ENCODE data around the gene PTGDR2. TPM values are rescaled to one million over a fixed set of nuclear protein-coding genes. Genes with fewer than 3 reads are reported as not detected.
A peak's percentile ranks its signal among the peaks of the same experiment; 100 is the strongest.

The PTGDR2 gene
- total and polyA plus RNA-seq, 9 donors: 0.48 to 1.0 (median 0.71) TPM

GRCh38 chr11:60874421-60875365 is 18.9 kb upstream of the PTGDR2 start:
- Histone ChIP-seq H3K4me3 (ENCODE audit: low read length) (no peak overlapping the region), H3K27me3 (ENCODE audit: control insufficient read depth, insufficient read depth, low read length) (no peaks in the 10 kb centered on the region), H3K9me3 (replicated peaks; ENCODE audit: control insufficient read depth, low read depth, low read length) (no peaks in the 10 kb centered on the region), H3K27ac (ENCODE audit: low read length) (peak overlapping the region; percentile 72), H3K4me1 (ENCODE audit: control insufficient read depth, insufficient read depth, low read length) (peaks cover 75% of the 10 kb centered on the region), H3K36me3 (ENCODE audit: control insufficient read depth, insufficient read depth, low read length) (peaks cover 9% of the 10 kb centered on the region)
- 68% methylated on average over 7 of the region's 13 CpGs for WGBS (ENCODE audit: insufficient coverage)
- no peak for DNase-seq

DNA sequence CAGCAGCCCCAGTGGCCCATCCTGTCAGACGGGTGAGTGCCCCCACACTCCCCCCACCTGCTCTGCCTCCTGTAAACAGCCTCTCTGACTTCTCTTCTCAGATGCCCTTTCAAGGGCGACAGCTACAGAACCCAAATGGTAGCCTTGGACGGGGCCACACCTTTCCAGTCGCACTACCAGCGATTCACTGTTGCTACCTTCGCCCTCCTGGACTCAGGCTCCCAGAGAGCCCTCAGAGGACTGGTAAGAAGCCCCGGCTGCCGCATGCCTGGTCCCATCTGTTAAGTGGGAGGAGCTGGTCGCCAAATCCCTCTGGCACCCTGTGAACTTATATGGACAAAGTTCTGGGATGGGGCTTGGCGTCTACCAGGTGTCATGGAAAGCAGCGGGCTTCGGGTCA is 17.8 kb upstream of the PTGDR2 start:
- no peak overlapping the region for H3K4me3 ChIP-seq (ENCODE audit: low read length)
- no peak for DNase-seq
- no peaks in the 10 kb centered on the region for H3K27me3 ChIP-seq (ENCODE audit: control insufficient read depth, insufficient read depth, low read length)
- peaks cover 3% of the 10 kb centered on the region for H3K36me3 ChIP-seq (ENCODE audit: control insufficient read depth, insufficient read depth, low read length)
- H3K4me1 ChIP-seq (ENCODE audit: control insufficient read depth, insufficient read depth, low read length): peaks cover 71% of the 10 kb centered on the region
- H3K9me3 ChIP-seq (replicated peaks; ENCODE audit: control insufficient read depth, low read depth, low read length): no peaks in the 10 kb centered on the region
- no peak overlapping the region for H3K27ac ChIP-seq (ENCODE audit: low read length)
- 85% methylated on average over 8 of the region's 12 CpGs for WGBS (ENCODE audit: insufficient coverage)

DNA sequence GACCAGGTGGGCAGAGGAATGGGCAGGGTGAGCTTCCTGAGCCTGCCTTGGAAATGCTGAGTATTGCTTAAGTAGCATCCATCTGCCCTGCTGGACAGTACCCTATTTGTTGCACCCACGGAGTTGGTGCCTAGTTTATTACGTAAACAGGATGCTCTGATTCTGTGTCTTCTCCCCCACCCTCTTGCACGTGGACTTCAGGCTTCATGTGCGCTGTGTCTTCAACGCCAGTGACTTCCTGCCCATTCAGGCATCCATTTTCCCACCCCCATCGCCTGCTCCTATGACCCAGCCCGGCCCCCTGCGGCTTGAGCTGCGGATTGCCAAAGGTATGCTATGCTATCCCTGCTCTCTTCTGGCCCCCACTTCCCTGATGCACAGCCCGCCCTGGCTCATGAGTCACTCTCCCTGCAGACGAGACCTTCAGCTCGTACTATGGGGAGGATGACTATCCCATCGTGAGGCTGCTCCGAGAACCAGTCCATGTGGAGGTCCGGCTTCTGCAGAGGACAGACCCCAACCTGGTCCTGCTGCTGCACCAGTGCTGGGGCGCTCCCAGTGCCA is 17.3 kb upstream of the PTGDR2 start:
- Histone ChIP-seq H3K36me3 (ENCODE audit: control insufficient read depth, insufficient read depth, low read length) (peaks cover 3% of the 10 kb centered on the region), H3K4me3 (ENCODE audit: low read length) (no peak overlapping the region), H3K4me1 (ENCODE audit: control insufficient read depth, insufficient read depth, low read length) (peaks cover 71% of the 10 kb centered on the region), H3K27ac (ENCODE audit: low read length) (no peak overlapping the region), H3K9me3 (replicated peaks; ENCODE audit: control insufficient read depth, low read depth, low read length) (no peaks in the 10 kb centered on the region), H3K27me3 (ENCODE audit: control insufficient read depth, insufficient read depth, low read length) (no peaks in the 10 kb centered on the region)
- no peak for DNase-seq
- 64% methylated on average over 12 of the region's 16 CpGs for WGBS (ENCODE audit: insufficient coverage)

DNA sequence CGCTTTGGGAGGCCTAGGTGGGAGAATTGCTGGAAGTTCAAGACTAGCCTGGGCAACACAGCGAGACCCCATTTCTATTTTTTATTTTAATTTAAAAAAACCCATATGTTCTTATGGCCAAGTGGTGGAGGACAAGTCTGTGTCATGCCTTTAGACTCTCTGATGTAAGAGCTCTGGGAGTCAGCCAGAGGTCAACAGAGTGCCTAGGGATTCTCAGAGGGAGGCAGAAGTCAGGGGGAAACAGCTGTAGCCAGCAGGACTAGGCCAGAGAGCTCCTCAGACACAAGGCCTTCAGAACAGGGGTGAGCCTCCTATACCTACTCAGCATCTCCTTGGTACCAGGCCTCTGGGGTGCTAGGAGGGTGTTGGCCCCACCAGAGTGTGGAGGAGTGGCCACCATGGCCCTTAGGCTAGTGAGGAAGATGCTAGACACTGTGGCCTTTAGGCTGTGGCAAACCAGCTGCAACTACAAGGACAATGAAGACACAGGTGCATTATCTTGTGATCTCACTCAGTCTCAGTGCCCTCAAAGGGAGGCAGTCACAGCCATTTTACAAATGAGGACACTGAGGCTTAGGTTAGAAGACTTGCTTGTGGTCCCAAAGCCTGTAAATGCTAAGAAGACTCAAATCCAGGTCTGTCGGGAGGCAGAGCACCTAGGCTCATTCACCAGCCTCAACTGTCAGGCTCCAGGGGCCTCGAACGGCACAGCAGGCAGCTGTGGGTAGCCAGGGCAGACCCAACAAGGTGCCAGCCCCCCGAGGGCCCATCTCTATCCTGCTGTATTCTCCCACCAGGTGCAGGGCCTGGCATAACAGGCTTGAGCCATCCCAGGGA is 16.6 kb upstream of the PTGDR2 start:
- peak; percentile 90 for DNase-seq
- H3K4me3 ChIP-seq (ENCODE audit: low read length): no peak overlapping the region
- WGBS (ENCODE audit: insufficient coverage): 91% methylated on average over 4 of the region's 6 CpGs
- H3K27me3 ChIP-seq (ENCODE audit: control insufficient read depth, insufficient read depth, low read length): no peaks in the 10 kb centered on the region
- no peak overlapping the region for H3K27ac ChIP-seq (ENCODE audit: low read length)
- peaks cover 73% of the 10 kb centered on the region for H3K4me1 ChIP-seq (ENCODE audit: control insufficient read depth, insufficient read depth, low read length)
- peaks cover 3% of the 10 kb centered on the region for H3K36me3 ChIP-seq (ENCODE audit: control insufficient read depth, insufficient read depth, low read length)
- H3K9me3 ChIP-seq (replicated peaks; ENCODE audit: control insufficient read depth, low read depth, low read length): no peaks in the 10 kb centered on the region

DNA sequence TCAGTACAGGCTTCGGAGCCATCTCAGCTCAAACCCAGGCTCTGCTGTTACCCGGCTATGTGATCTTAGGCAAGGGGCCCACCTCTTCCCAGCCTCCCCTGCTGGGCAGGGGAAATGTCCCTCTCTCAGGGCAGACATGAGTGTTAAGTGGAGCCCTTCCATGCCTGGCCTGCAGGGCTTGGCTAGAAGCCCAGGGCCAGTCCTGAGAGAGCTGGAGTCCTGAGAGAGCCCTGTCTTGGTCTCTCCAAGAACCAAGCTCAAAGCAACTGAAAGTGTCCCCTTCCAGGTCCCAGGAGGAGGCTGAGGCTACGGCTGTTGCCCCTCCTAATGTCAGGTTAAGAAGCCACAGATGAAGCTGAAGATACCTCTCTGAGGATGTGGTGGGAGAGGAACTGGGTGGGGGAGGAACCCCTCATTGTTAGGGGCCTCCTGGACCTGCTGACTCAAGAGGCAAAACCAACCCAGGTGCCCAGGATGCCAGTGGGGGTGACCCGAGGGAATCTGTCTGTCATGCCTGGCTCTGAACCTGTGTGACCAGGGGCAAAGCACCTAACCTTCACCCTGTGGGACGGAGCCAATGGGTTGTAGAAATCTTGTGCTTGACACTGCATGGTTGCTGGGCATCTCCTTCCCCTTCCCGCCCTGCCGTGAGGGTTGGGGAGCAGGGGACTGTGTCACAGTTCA is 15.8 kb upstream of the PTGDR2 start:
- no peak for DNase-seq
- Histone ChIP-seq H3K4me1 (ENCODE audit: control insufficient read depth, insufficient read depth, low read length) (peaks cover 70% of the 10 kb centered on the region), H3K27ac (ENCODE audit: low read length) (no peak overlapping the region), H3K36me3 (ENCODE audit: control insufficient read depth, insufficient read depth, low read length) (no peaks in the 10 kb centered on the region), H3K4me3 (ENCODE audit: low read length) (no peak overlapping the region), H3K27me3 (ENCODE audit: control insufficient read depth, insufficient read depth, low read length) (no peaks in the 10 kb centered on the region), H3K9me3 (replicated peaks; ENCODE audit: control insufficient read depth, low read depth, low read length) (no peaks in the 10 kb centered on the region)
- 60% methylated on average over 1 of the region's 7 CpGs for WGBS (ENCODE audit: insufficient coverage)

DNA sequence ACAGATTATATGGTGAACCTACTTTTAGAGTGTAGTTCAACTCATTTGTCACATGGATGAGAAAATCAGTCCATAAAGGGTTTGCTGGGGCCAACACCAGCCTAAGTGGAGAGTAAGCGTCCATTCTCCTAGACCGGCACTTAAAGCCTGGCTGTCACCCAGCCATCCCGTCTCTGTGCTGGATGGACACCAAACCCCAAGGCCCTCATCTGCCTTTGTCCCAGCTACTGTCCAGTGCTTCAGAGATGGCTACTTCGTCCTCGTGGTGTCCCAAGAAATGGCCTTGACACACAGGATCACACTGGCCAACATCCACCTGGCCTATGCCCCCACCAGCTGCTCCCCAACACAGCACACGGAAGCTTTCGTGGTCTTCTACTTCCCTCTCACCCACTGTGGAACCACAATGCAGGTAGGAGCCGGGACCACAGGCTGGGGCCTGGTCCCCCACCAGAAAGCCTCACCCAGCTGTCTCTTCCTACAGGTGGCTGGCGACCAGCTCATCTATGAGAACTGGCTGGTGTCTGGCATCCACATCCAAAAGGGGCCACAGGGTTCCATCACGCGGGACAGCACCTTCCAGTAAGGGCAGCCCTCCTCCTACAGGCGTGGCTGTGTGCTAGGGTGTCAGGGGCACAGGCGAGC is 15.1 kb upstream of the PTGDR2 start:
- Histone ChIP-seq H3K27me3 (ENCODE audit: control insufficient read depth, insufficient read depth, low read length) (no peaks in the 10 kb centered on the region), H3K9me3 (replicated peaks; ENCODE audit: control insufficient read depth, low read depth, low read length) (no peaks in the 10 kb centered on the region), H3K27ac (ENCODE audit: low read length) (no peak overlapping the region), H3K4me1 (ENCODE audit: control insufficient read depth, insufficient read depth, low read length) (peaks cover 64% of the 10 kb centered on the region), H3K36me3 (ENCODE audit: control insufficient read depth, insufficient read depth, low read length) (no peaks in the 10 kb centered on the region), H3K4me3 (ENCODE audit: low read length) (no peak overlapping the region)
- no peak for DNase-seq
- 80% methylated on average over 13 of the region's 13 CpGs for whole genome bisulfite sequencing (ENCODE audit: insufficient coverage)

DNA sequence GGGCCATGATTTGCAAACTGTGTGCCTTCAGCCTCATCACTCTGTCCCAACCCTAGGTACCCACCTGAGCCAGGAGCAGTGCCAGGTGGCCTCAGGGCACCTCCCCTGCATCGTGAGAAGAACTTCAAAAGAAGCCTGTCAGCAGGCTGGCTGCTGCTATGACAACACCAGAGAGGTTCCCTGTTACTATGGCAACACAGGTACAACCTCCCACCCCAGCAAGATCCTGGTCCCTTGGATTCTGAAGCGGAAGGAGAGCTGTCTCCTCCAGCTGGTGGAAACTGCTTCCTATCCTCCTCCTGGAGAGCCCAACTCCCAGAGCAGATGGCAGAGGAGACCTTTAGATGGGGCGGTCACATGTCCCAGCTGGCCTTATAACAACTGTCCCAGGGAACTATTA is 14.5 kb upstream of the PTGDR2 start:
- H3K27me3 ChIP-seq (ENCODE audit: control insufficient read depth, insufficient read depth, low read length): no peaks in the 10 kb centered on the region
- DNase-seq: no peak
- no peak overlapping the region for H3K4me3 ChIP-seq (ENCODE audit: low read length)
- peaks cover 58% of the 10 kb centered on the region for H3K4me1 ChIP-seq (ENCODE audit: control insufficient read depth, insufficient read depth, low read length)
- no peak overlapping the region for H3K27ac ChIP-seq (ENCODE audit: low read length)
- WGBS (ENCODE audit: insufficient coverage): 27% methylated on average over 1 of the region's 3 CpGs
- H3K9me3 ChIP-seq (replicated peaks; ENCODE audit: control insufficient read depth, low read depth, low read length): no peaks in the 10 kb centered on the region
- no peaks in the 10 kb centered on the region for H3K36me3 ChIP-seq (ENCODE audit: control insufficient read depth, insufficient read depth, low read length)

DNA sequence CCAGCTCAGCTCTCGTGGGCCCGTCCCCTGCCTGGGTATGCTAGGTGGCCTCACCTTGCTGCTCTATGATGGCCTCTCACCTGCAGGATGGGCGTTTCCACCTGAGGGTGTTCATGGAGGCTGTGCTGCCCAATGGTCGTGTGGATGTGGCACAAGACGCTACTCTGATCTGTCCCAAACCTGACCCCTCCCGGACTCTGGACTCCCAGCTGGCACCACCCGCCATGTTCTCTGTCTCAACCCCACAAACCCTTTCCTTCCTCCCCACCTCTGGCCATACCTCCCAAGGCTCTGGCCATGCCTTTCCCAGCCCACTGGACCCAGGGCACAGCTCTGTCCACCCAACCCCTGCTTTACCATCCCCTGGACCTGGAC is 13.7 kb upstream of the PTGDR2 start:
- H3K27me3 ChIP-seq (ENCODE audit: control insufficient read depth, insufficient read depth, low read length): no peaks in the 10 kb centered on the region
- no peak overlapping the region for H3K27ac ChIP-seq (ENCODE audit: low read length)
- peaks cover 51% of the 10 kb centered on the region for H3K4me1 ChIP-seq (ENCODE audit: control insufficient read depth, insufficient read depth, low read length)
- no peak overlapping the region for H3K4me3 ChIP-seq (ENCODE audit: low read length)
- H3K36me3 ChIP-seq (ENCODE audit: control insufficient read depth, insufficient read depth, low read length): no peaks in the 10 kb centered on the region
- H3K9me3 ChIP-seq (replicated peaks; ENCODE audit: control insufficient read depth, low read depth, low read length): no peaks in the 10 kb centered on the region
- 93% methylated on average over 7 of the region's 7 CpGs for WGBS (ENCODE audit: insufficient coverage)
- no peak for DNase-seq

- DNase-seq: no peak
- 79% methylated on average over 4 of the region's 10 CpGs for WGBS (ENCODE audit: insufficient coverage)
- no peak overlapping the region for H3K27ac ChIP-seq (ENCODE audit: low read length)
- H3K4me3 ChIP-seq (ENCODE audit: low read length): no peak overlapping the region
- no peaks in the 10 kb centered on the region for H3K27me3 ChIP-seq (ENCODE audit: control insufficient read depth, insufficient read depth, low read length)
- H3K9me3 ChIP-seq (replicated peaks; ENCODE audit: control insufficient read depth, low read depth, low read length): no peaks in the 10 kb centered on the region
- H3K4me1 ChIP-seq (ENCODE audit: control insufficient read depth, insufficient read depth, low read length): peaks cover 46% of the 10 kb centered on the region
- H3K36me3 ChIP-seq (ENCODE audit: control insufficient read depth, insufficient read depth, low read length): no peaks in the 10 kb centered on the region
Observed at GRCh38 chr11:60868682-60869450, 13.1 kb upstream of the PTGDR2 start.
